HG03520 (cell line): ENCODE data around the gene TMEM63A.
"Not testable (repeated sequence)": the region's sequence is repeated elsewhere in the genome, so short reads cannot be mapped to it uniquely, and the experiment has no call there.

Experiments used
- ATAC-seq: cut with Tn5 transposase; IDR thresholded peaks from one replicate; pipeline ENCODE4 v1.9.1; 2021; ENCODE audit warnings: mild to moderate bottlenecking, moderate library complexity; ENCODE audit not compliant: unreplicated experiment

Gene TMEM63A

GRCh38 chr1:225846331-225847310 is 35.6 kb downstream of the TMEM63A start:
- ATAC-seq, result no peak

GRCh38 chr1:225845571-225846259 is 36.5 kb downstream of the TMEM63A start:
- ATAC-seq, result no peak

- ATAC-seq, result no peak
Observed at GRCh38 chr1:225845097-225845496, 37.1 kb downstream of the TMEM63A start.

GRCh38 chr1:225844236-225845061 is 37.7 kb downstream of the TMEM63A start:
- no peak for ATAC-seq

GRCh38 chr1:225843426-225843795 is 38.8 kb downstream of the TMEM63A start:
- ATAC-seq, result no peak

GRCh38 chr1:225842788-225843425 is 39.3 kb downstream of the TMEM63A start:
- ATAC-seq, result no peak

- no peak for ATAC-seq
Observed at GRCh38 chr1:225842074-225842473, 40.1 kb downstream of the TMEM63A start.

GRCh38 chr1:225840713-225841112 is 41.5 kb downstream of the TMEM63A start:
- no peak for ATAC-seq

- no peak for ATAC-seq
Observed at GRCh38 chr1:225840223-225840610, 42.0 kb downstream of the TMEM63A start.

GRCh38 chr1:225838793-225839192 is 43.4 kb downstream of the TMEM63A start:
- ATAC-seq, result no peak

GRCh38 chr1:225836296-225836695 is 45.9 kb downstream of the TMEM63A start:
- ATAC-seq, result not testable (repeated sequence)

- no peak for ATAC-seq
Observed at GRCh38 chr1:225835856-225836255, 46.3 kb downstream of the TMEM63A start.

GRCh38 chr1:225834417-225835329 is 47.5 kb downstream of the TMEM63A start:
- no peak for ATAC-seq

- no peak for ATAC-seq
Observed at GRCh38 chr1:225830841-225831240, 51.3 kb downstream of the TMEM63A start.

- ATAC-seq, result no peak
Observed at GRCh38 chr1:225828706-225829345, 53.4 kb downstream of the TMEM63A start.

GRCh38 chr1:225827076-225827475 is 55.1 kb downstream of the TMEM63A start:
- ATAC-seq, result no peak

- ATAC-seq, result no peak
Observed at GRCh38 chr1:225825607-225826007, 56.6 kb downstream of the TMEM63A start.

- no peak for ATAC-seq
Observed at GRCh38 chr1:225825078-225825477, 57.1 kb downstream of the TMEM63A start.

GRCh38 chr1:225824533-225824941 is 57.6 kb downstream of the TMEM63A start:
- no peak for ATAC-seq
